GM12878 (cell line): Measurements from ENCODE around the gene ITPR2. TPM values are rescaled to one million over a fixed set of nuclear protein-coding genes. Genes with fewer than 3 reads are reported as not detected.

ENCODE experiments used
- ATAC-seq: fragments of 200-7000 bp; cut with Tn5 transposase; 3 replicates; pipeline ENCODE4 v1.9.1; 2020; ENCODE audit warnings: mild to moderate bottlenecking, moderate library complexity
- BruUV-seq: library from RNA; stranded (reverse); fragments of 400-500 nt; replicated peaks from 2 replicates; lab custom pipeline; 2021; lab: Mats Ljungman, UMichigan
- CTCF ChIA-PET: fragments of 300-600 bp; sonication (Branson Sonifier 250); formaldehyde crosslinking; extraction: SDS; loops from one replicate; lab custom pipeline; 2021; ENCODE audit warnings: inconsistent platforms; lab: Yijun Ruan, JAX
- POLR2A ChIA-PET: fragments of 350-600 bp; formaldehyde crosslinking; extraction: SDS; loops from one replicate; lab custom pipeline; 2021; ENCODE audit warnings: inconsistent platforms; lab: Charles Lee
- RAD21 ChIA-PET: fragments of 300-600 bp; sonication (Branson Sonifier 250); formaldehyde crosslinking; loops from one replicate; lab custom pipeline; 2023; ENCODE audit warnings: antibody characterized with exemption; ENCODE audit not compliant: unreplicated experiment; lab: Charles Lee
- SMC1A ChIA-PET: fragments of 300-600 bp; sonication (Branson Sonifier 250); formaldehyde crosslinking; loops from one replicate; lab custom pipeline; 2023; ENCODE audit not compliant: unreplicated experiment, uncharacterized antibody; lab: Charles Lee
- DNase-seq: peaks from one replicate; pipeline ENCODE4 v3.0.0-alpha.2; 2011; ENCODE audit warnings: low read depth, low spot score
- FAIRE-seq: peaks from 3 replicates; lab custom pipeline; 2011; peaks lifted over from hg19 to GRCh38; lab: Jason Lieb, UNC
- H2AFZ ChIP-seq: 2 replicates; pipeline ENCODE4 v1.6.0; 2011; ENCODE audit warnings: low read depth, low read length, control low read depth; ENCODE audit not compliant: control insufficient read depth
- H3K27ac ChIP-seq: 2 replicates; pipeline ENCODE4 v1.5.1; 2011; ENCODE audit warnings: control low read depth; ENCODE audit not compliant: control insufficient read depth, insufficient read depth
- H3K27me3 ChIP-seq, 2 experiments: replicated peaks in 1 of 2; 2 replicates each; pipeline versions ENCODE4 v1.6.0 to v1.6.1; 2011; ENCODE audit warnings: low read length in 1 of 2; ENCODE audit not compliant: control insufficient read depth in 2 of 2, insufficient read depth in 2 of 2
- H3K36me3 ChIP-seq, 2 experiments: 2 replicates each; pipeline ENCODE4 v1.5.1; 2011; ENCODE audit warnings: low read length in 1 of 2; ENCODE audit not compliant: control insufficient read depth in 2 of 2, insufficient read depth in 2 of 2
- H3K4me1 ChIP-seq: 2 replicates; pipeline ENCODE4 v1.6.1; 2011; ENCODE audit warnings: mild to moderate bottlenecking, low read length, moderate library complexity, mixed read lengths; ENCODE audit not compliant: control insufficient read depth, insufficient read depth
- H3K4me2 ChIP-seq: 2 replicates; pipeline ENCODE4 v1.6.0; 2011; ENCODE audit warnings: control low read depth; ENCODE audit not compliant: control insufficient read depth, insufficient read depth
- H3K4me3 ChIP-seq: fragments of 200-600 bp; sonication (generic); 2 replicates; pipeline ENCODE4 v1.5.1; 2016
- H3K79me2 ChIP-seq: 2 replicates; pipeline ENCODE4 v1.6.0; 2011; ENCODE audit warnings: low read length; ENCODE audit not compliant: control insufficient read depth, insufficient read depth
- H3K9ac ChIP-seq: 2 replicates; pipeline ENCODE4 v1.8.0; 2011; ENCODE audit warnings: low read length, control low read depth, mixed read lengths; ENCODE audit not compliant: control insufficient read depth, insufficient read depth
- H3K9me3 ChIP-seq: replicated peaks from 3 replicates; pipeline ENCODE4 v1.5.1; 2011; ENCODE audit warnings: mild to moderate bottlenecking, low read length; ENCODE audit not compliant: control insufficient read depth, insufficient read depth
- H4K20me1 ChIP-seq: 2 replicates; pipeline ENCODE4 v1.6.0; 2011; ENCODE audit not compliant: control insufficient read depth, insufficient read depth
- ATF2 ChIP-seq: IDR thresholded peaks from 2 replicates; pipeline ENCODE4 v1.6.1; 2012; ENCODE audit warnings: low read length, inconsistent platforms
- BCL3 ChIP-seq: IDR thresholded peaks from 2 replicates; pipeline ENCODE4 v1.6.1; 2011; ENCODE audit warnings: borderline replicate concordance, low read depth, mild to moderate bottlenecking, moderate library complexity, low read length; ENCODE audit not compliant: insufficient read depth, poor library complexity, severe bottlenecking
- CHD1 ChIP-seq: IDR thresholded peaks from 2 replicates; pipeline ENCODE4 v1.6.1; 2012; ENCODE audit warnings: low read depth, low read length, improper control_type of control experiment
- CUX1 ChIP-seq: IDR thresholded peaks from 2 replicates; pipeline ENCODE4 v1.6.1; 2012; ENCODE audit warnings: improper control_type of control experiment, low read depth, low read length; ENCODE audit not compliant: insufficient replicate concordance
- EGR1 ChIP-seq, 2 experiments: IDR thresholded peaks; 1 replicate in 1 of 2; 2 replicates in 1 of 2; pipeline ENCODE4 v1.6.1; 2011 to 2012; ENCODE audit warnings: low read depth in 2 of 2, low read length in 2 of 2, borderline replicate concordance in 1 of 2, mild to moderate bottlenecking in 1 of 2, moderate library complexity in 1 of 2
- MTA2 ChIP-seq: fragments of 450-650 bp; IDR thresholded peaks from 2 replicates; pipeline ENCODE4 v1.6.1; 2016; ENCODE audit warnings: low read depth, mild to moderate bottlenecking, moderate library complexity
- WGBS: methylation state at CpG from one replicate; pipeline ENCODE4 v1.1.6; 2016; ENCODE audit warnings: low lambda C conversion rate; ENCODE audit not compliant: insufficient replicate concordance, insufficient coverage; ENCODE audit errors: missing lambda C conversion rate; 5-methylcytosine and 5-hydroxymethylcytosine counted together
- in situ Hi-C: fragments of 300-500 bp; cut with MboI; formaldehyde crosslinking; loops from 9 replicates; pipeline ENCODE4 v1.14.3; 2018; ENCODE audit warnings: mixed read lengths
- intact Hi-C: fragments of 100-400 bp; cut with micrococcal nuclease; formaldehyde crosslinking; loops from one replicate; pipeline ENCODE4 v1.14.2; 2022; ENCODE audit not compliant: unreplicated experiment
- polyA plus RNA-seq, 11 experiments: library from polyadenylated mRNA; depleted of rRNA in 4 of 11; unstranded in 6 of 11; stranded (reverse) in 5 of 11; fragments of >200 nt; fragmentation: Nextera tagmentation in 4 of 11; fragmentation: Illumina TruSeq in 1 of 11; extraction: Ambion mirVana in 4 of 11; extraction: Trizol in 1 of 11; gene quantifications; 1 replicate in 1 of 11; 2 replicates in 10 of 11; pipeline versions ENCODE4 v1.2.1 to v1.2.3, GENCODE V29; 2011 to 2016; ENCODE audit warnings: inconsistent platforms in 2 of 11, missing spikeins in 2 of 11, low read depth in 1 of 11
- total RNA-seq, 4 experiments: library from RNA; depleted of rRNA in 3 of 4; stranded (reverse); fragments of >200 nt in 3 of 4; fragmentation: Illumina TruSeq in 1 of 4; extraction: Trizol in 1 of 4; gene quantifications; 2 replicates each; pipeline versions ENCODE4 v1.2.1 to v1.2.3, GENCODE V29; 2013 to 2021

Gene ITPR2
- total and polyA plus RNA-seq, 10 of the 15 experiments (the other 5 are each of a cell fraction or from before 2014, with no cell fraction given), result 7.5 to 76.2 (median 47.1) TPM

- RAD21 ChIA-PET, result interaction anchor here (0.6 to 4.1 kb wide), 7 partner anchors 15 to 84 kb away, joined by 3 to 14 read pairs (median 4); no protein-coding TSS in a partner anchor
- DNase-seq (no peak), FAIRE-seq (no peak)
- H3K4me2 ChIP-seq, result no peak overlapping the region
- H3K9ac ChIP-seq, result no peak overlapping the region
- H3K27me3 ChIP-seq, result no peaks in the 10 kb centered on the region
- CTCF ChIA-PET, result interaction anchor here (0.8 to 4.3 kb wide), 5 partner anchors 13 to 1364 kb away, joined by 3 to 23 read pairs (median 3); no protein-coding TSS in a partner anchor
- H3K4me1 ChIP-seq, result peaks cover 47% of the 10 kb centered on the region
- in situ Hi-C loops, result no loop called here
- no peaks in the 10 kb centered on the region for H4K20me1 ChIP-seq
- SMC1A ChIA-PET, result interaction anchor here (0.8 to 6.5 kb wide), 6 partner anchors 10 to 86 kb away, joined by 3 to 96 read pairs (median 4); no protein-coding TSS in a partner anchor
- no peak for TF ChIP-seq ATF2
- TF ChIP-seq MTA2, result no peak
- TF ChIP-seq EGR1 (IDR thresholded peaks at IDR 0.05; ENCODE audit: borderline replicate concordance in 1 of 2, low read depth in 2 of 2, low read length in 2 of 2), result no peak
- TF ChIP-seq CUX1, result no peak
- no peak for TF ChIP-seq CHD1
- TF ChIP-seq BCL3, result peak; percentile 21
- TF ChIP-seq, all 136 proteins: peak for 1
- H3K36me3 ChIP-seq, result no peaks in the 10 kb centered on the region; a peak in 2 of 4 replicates
- 61% methylated on average over 4 of the region's 4 CpGs for WGBS
- peaks cover 30% of the 10 kb centered on the region for H3K79me2 ChIP-seq
- POLR2A ChIA-PET, result interaction anchor here (0.6 to 3.2 kb wide), 6 partner anchors 12 to 29 kb away, joined by 3 to 14 read pairs (median 5); no protein-coding TSS in a partner anchor
- no TSS peak for BruUV-seq
- no peak for ATAC-seq
- no peak overlapping the region for H3K27ac ChIP-seq
- H3K4me3 ChIP-seq, result no peak overlapping the region
- H3K9me3 ChIP-seq, result no peaks in the 10 kb centered on the region; the same call in 2 of the 3 replicates
- no peak overlapping the region for H2AFZ ChIP-seq
- intact Hi-C loops, result no loop called here
Measured at GRCh38 chr12:26746121-26746714, 86.8 kb downstream of the ITPR2 start.
